CD14-positive monocyte (primary cell): ENCODE measurements around the gene ADPRM. TPM values are rescaled to one million over a fixed set of nuclear protein-coding genes. Genes with fewer than 3 reads are reported as not detected.

Experiments
- DNase-seq, 3 donors: peaks; one replicate each; pipeline ENCODE4 v3.0.0-alpha.2; 2011 to 2022
- H2AFZ ChIP-seq: 2 replicates; pipeline ENCODE4 v1.6.0; 2012; ENCODE audit warnings: mild to moderate bottlenecking, low read depth, low read length, inconsistent platforms; ENCODE audit not compliant: insufficient read depth, poor library complexity, severe bottlenecking
- H3K27ac ChIP-seq, 2 donors: 1 replicate in 1 of 2; 2 replicates in 1 of 2; pipeline ENCODE4 v1.5.1; 2012 to 2013; ENCODE audit warnings: low read length in 2 of 2, control low read depth in 1 of 2, inconsistent platforms in 1 of 2, low read depth in 1 of 2, mild to moderate bottlenecking in 1 of 2
- H3K27me3 ChIP-seq, 2 donors: one replicate each; pipeline versions ENCODE4 v1.6.0 to v1.6.1; 2011 to 2013; ENCODE audit warnings: low read length in 2 of 2; ENCODE audit not compliant: control insufficient read depth in 2 of 2, insufficient read depth in 2 of 2
- H3K36me3 ChIP-seq, 2 donors: replicated peaks in 1 of 2; 1 replicate in 1 of 2; 2 replicates in 1 of 2; pipeline versions ENCODE4 v1.5.1 to v1.6.1; 2012 to 2013; ENCODE audit warnings: low read length in 2 of 2, control low read depth in 1 of 2, inconsistent platforms in 1 of 2, mild to moderate bottlenecking in 1 of 2; ENCODE audit not compliant: insufficient read depth in 2 of 2, control insufficient read depth in 1 of 2
- H3K4me1 ChIP-seq, 2 donors: 1 replicate in 1 of 2; 2 replicates in 1 of 2; pipeline versions ENCODE4 v1.5.1 to v1.6.1; 2012 to 2013; ENCODE audit warnings: low read length in 2 of 2, control low read depth in 1 of 2, inconsistent platforms in 1 of 2, mild to moderate bottlenecking in 1 of 2, moderate library complexity in 1 of 2; ENCODE audit not compliant: insufficient read depth in 2 of 2, control insufficient read depth in 1 of 2
- H3K4me2 ChIP-seq: replicated peaks from 2 replicates; pipeline ENCODE3; 2012; ENCODE audit warnings: low read length, moderate library complexity, mild to moderate bottlenecking; ENCODE audit not compliant: poor library complexity, severe bottlenecking; ENCODE audit errors: extremely low read depth
- H3K4me3 ChIP-seq, 3 experiments: fragments of 200-600 bp in 1 of 3; sonication (generic) in 1 of 3; replicated peaks in 1 of 3; 1 replicate in 2 of 3; 2 replicates in 1 of 3; pipeline ENCODE4 v1.5.1; 2011 to 2013; ENCODE audit warnings: low read length in 3 of 3, mild to moderate bottlenecking in 3 of 3, control low read depth in 2 of 3, low read depth in 2 of 3, inconsistent platforms in 1 of 3, moderate library complexity in 1 of 3
- H3K79me2 ChIP-seq: 2 replicates; pipeline ENCODE4 v1.6.0; 2012; ENCODE audit warnings: mild to moderate bottlenecking, control low read depth, inconsistent platforms, low read length, moderate library complexity; ENCODE audit not compliant: insufficient read depth
- H3K9ac ChIP-seq: 2 replicates; pipeline ENCODE4 v1.6.0; 2017; ENCODE audit warnings: low read length, mild to moderate bottlenecking; ENCODE audit not compliant: insufficient read depth, poor library complexity, severe bottlenecking
- H3K9me3 ChIP-seq, 2 donors: replicated peaks in 1 of 2; 1 replicate in 1 of 2; 2 replicates in 1 of 2; pipeline versions ENCODE4 v1.5.1 to v1.6.1; 2012 to 2013; ENCODE audit warnings: low read length in 2 of 2, control low read depth in 1 of 2; ENCODE audit not compliant: control insufficient read depth in 1 of 2, insufficient read depth in 1 of 2
- H4K20me1 ChIP-seq: 2 replicates; pipeline ENCODE4 v1.6.0; 2012; ENCODE audit warnings: mild to moderate bottlenecking, low read length, control low read depth, moderate library complexity; ENCODE audit not compliant: insufficient read depth
- H3K27ac Mint-ChIP-seq, 7 donors: one replicate each; pipeline ENCODE4 v1.8.0; 2020; ENCODE audit warnings: mild to moderate bottlenecking in 7 of 7, mixed read lengths in 7 of 7, moderate library complexity in 6 of 7, inconsistent platforms in 2 of 7
- H3K27me3 Mint-ChIP-seq, 3 donors: one replicate each; pipeline ENCODE4 v1.8.0; 2021 to 2022; ENCODE audit warnings: low read depth in 3 of 3, mild to moderate bottlenecking in 3 of 3, mixed read lengths in 3 of 3, moderate library complexity in 3 of 3, inconsistent platforms in 1 of 3
- H3K36me3 Mint-ChIP-seq, 2 donors: one replicate each; pipeline ENCODE4 v1.8.0; 2020; ENCODE audit warnings: mixed read lengths in 2 of 2, inconsistent platforms in 1 of 2, mild to moderate bottlenecking in 1 of 2
- H3K4me1 Mint-ChIP-seq: one replicate; pipeline ENCODE4 v1.8.0; 2020; ENCODE audit warnings: mild to moderate bottlenecking, mixed read lengths
- H3K4me3 Mint-ChIP-seq, 2 donors: one replicate each; pipeline ENCODE4 v1.8.0; 2020; ENCODE audit warnings: mild to moderate bottlenecking in 2 of 2, mixed read lengths in 2 of 2, moderate library complexity in 1 of 2
- H3K9me3 Mint-ChIP-seq, 7 donors: one replicate each; pipeline ENCODE4 v1.8.0; 2020 to 2022; ENCODE audit warnings: mixed read lengths in 7 of 7, mild to moderate bottlenecking in 6 of 7, moderate library complexity in 6 of 7, inconsistent platforms in 2 of 7
- CTCF ChIP-seq: fragments of 200-600 bp; IDR thresholded peaks from one replicate; pipeline ENCODE4 v1.8.0; 2022; ENCODE audit warnings: antibody characterized with exemption, mild to moderate bottlenecking
- WGBS: methylation state at CpG from one replicate; pipeline ENCODE4 v1.1.5; 2013; ENCODE audit warnings: missing lambda C conversion rate; ENCODE audit not compliant: insufficient coverage; 5-methylcytosine and 5-hydroxymethylcytosine counted together
- intact Hi-C, 2 donors: fragments of 100-400 bp; cut with micrococcal nuclease; formaldehyde crosslinking; loops; one replicate each; pipeline versions ENCODE4 v1.15.0 to v1.15.1; 2023
- polyA plus RNA-seq, 3 donors: library from polyadenylated mRNA; depleted of rRNA in 1 of 3; unstranded in 2 of 3; stranded (reverse) in 1 of 3; fragments of 300-500 nt in 2 of 3; fragments of >200 nt in 1 of 3; fragmentation: Illumina TruSeq in 2 of 3; gene quantifications; 1 replicate in 2 of 3; 2 replicates in 1 of 3; pipeline ENCODE4 v1.2.3, GENCODE V29; 2012 to 2021

The ADPRM gene
- polyA plus RNA-seq, 3 donors = 6.0 to 9.3 (median 7.5) TPM

DNA sequence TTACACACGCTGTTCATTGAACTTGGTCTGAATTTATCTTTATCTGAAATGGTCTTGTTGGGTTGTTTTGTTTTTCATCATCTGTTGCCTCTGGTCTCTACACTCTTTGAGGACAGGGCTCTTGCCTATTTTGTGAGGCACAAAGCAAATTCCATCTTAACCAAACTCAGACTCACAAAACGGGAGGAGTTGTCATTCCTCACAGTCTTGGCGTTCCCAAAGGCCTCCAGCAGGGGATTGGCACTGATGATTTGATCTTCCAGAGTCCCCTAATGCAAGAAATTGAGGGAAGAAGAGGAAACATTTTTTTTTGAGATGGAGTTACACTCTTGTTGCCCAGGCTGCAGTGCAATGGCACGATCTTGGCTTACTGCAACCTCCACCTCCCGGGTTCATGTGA is 49.0 kb upstream of the ADPRM start:
- Histone ChIP-seq H3K4me3 (no peak overlapping the region), H3K27ac (no peak overlapping the region), H4K20me1 (no peaks in the 10 kb centered on the region), H3K79me2 (no peaks in the 10 kb centered on the region), H3K4me2 (no peak overlapping the region), H3K27me3 (no peaks in the 10 kb centered on the region), H3K9ac (no peak overlapping the region), H2AFZ (no peak overlapping the region), H3K36me3 (no peaks in the 10 kb centered on the region), H3K9me3 (no peaks in the 10 kb centered on the region), H3K4me1 (peaks cover 0 to 6% of the 10 kb centered on the region in 2 donors)
- H3K27me3 Mint-ChIP-seq = peaks cover 0 to 1% (median 0%) of the 10 kb centered on the region in 3 donors
- peaks cover 0 to 1% (median 0%) of the 10 kb centered on the region in 7 donors for H3K9me3 Mint-ChIP-seq
- H3K4me1 Mint-ChIP-seq = peaks cover 8% of the 10 kb centered on the region
- no peak for DNase-seq
- 100% methylated on average over 1 of the region's 5 CpGs for WGBS
- H3K27ac Mint-ChIP-seq = peak overlapping the region in 1 of 7 donors; percentile 1
- H3K36me3 Mint-ChIP-seq = peaks cover 3 to 8% of the 10 kb centered on the region in 2 donors
- H3K4me3 Mint-ChIP-seq = no peak overlapping the region
- intact Hi-C loops = loop anchor here (5.0 to 10.0 kb wide), 2 partner anchors 196 to 199 kb away; no protein-coding TSS in a partner anchor
- no peak for TF ChIP-seq CTCF

GRCh38 chr17:10648956-10649355 is 48.4 kb upstream of the ADPRM start:
- Histone ChIP-seq H4K20me1 (no peaks in the 10 kb centered on the region), H3K36me3 (no peaks in the 10 kb centered on the region), H3K27me3 (no peaks in the 10 kb centered on the region), H3K4me2 (no peak overlapping the region), H3K79me2 (no peaks in the 10 kb centered on the region), H3K9ac (no peak overlapping the region), H3K4me1 (peaks cover 0 to 6% of the 10 kb centered on the region in 2 donors), H2AFZ (no peak overlapping the region), H3K4me3 (no peak overlapping the region), H3K9me3 (no peaks in the 10 kb centered on the region), H3K27ac (no peak overlapping the region)
- no peak for DNase-seq
- Mint-ChIP-seq H3K36me3 (peaks cover 3 to 8% of the 10 kb centered on the region in 2 donors), H3K27ac (no peak overlapping the region), H3K27me3 (peaks cover 0 to 1% (median 1%) of the 10 kb centered on the region in 3 donors), H3K4me3 (no peak overlapping the region), H3K9me3 (peaks cover 0 to 1% (median 0%) of the 10 kb centered on the region in 7 donors), H3K4me1 (peaks cover 12% of the 10 kb centered on the region)
- WGBS = 90% methylated on average over 3 of the region's 3 CpGs
- no peak for TF ChIP-seq CTCF
- intact Hi-C loops = loop anchor here (5.0 to 10.0 kb wide), 2 partner anchors 196 to 198 kb away; no protein-coding TSS in a partner anchor
